NCI-H1417 treated with DMSO at 0.1 percent for 48 hours (cell line): Measurements from ENCODE around the gene DUSP28.

Source experiments
- DNase-seq: peaks from one replicate; lab custom pipeline; 2025; lab: John Stamatoyannopoulos, UW

Gene DUSP28

GRCh38 chr2:240573071-240573515 is 12.9 kb downstream of the DUSP28 start:
- DNase-seq = no peak

GRCh38 chr2:240573516-240574385 is 13.6 kb downstream of the DUSP28 start:
- DNase-seq = no peak

DNA sequence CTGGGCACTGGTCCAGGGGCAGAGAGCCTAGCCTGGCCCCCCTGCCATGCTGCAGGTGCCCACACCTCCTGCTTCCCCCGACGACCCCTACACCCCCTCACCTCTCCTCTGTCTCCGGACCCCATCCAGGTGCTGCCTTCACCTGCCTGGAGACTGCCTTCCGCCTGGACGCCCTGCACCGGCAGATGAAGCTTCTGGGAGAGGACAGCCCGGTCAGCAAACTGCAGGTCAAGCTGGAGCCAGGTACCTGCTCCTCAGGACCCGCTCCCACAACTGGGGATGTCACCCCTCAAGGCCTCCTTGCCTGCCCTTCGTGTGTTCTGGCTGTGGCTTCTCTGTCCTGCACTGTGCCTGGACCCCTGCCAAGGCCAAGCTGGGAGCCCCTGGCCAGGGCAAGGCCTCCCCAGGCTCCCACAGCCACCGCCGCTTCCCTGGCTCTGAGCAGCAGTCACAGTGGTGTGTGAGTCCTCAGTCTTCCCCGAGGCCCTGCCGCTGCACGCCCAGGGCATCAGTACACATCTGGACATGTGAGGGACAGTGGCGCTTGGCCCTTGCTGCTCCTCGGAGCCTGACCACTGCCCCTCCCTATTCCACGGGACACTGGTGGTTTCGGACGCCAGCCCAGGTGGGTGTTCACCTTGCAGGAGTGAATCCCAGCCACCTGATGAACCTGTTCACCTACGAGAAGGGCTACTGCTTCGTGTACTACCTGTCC is 14.4 kb downstream of the DUSP28 start:
- DNase-seq = no peak

GRCh38 chr2:240575101-240575965 is 15.2 kb downstream of the DUSP28 start:
- no peak for DNase-seq

GRCh38 chr2:240576036-240576435 is 15.9 kb downstream of the DUSP28 start:
- DNase-seq = no peak

- no peak for DNase-seq
Measured at GRCh38 chr2:240576436-240577205, 16.5 kb downstream of the DUSP28 start.

GRCh38 chr2:240577281-240578109 is 17.3 kb downstream of the DUSP28 start:
- DNase-seq = no peak

DNA sequence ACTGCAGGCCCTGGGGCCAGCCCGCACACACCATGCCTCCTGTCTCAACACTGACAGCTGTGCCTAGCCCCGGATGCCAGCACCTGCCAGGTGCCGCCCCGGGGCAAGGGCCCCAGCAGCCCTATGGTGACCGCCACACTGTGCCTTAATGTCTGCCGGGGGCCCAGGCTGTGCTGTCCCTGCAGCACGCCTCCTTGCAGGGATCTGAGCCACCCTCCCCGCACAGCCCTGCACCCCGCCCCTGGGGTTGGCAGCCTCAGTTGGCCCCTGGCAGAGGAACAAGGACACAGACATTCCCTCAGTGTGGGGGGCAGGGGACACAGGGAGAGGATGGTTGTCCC is 17.9 kb downstream of the DUSP28 start:
- no peak for DNase-seq

GRCh38 chr2:240578488-240578887 is 18.3 kb downstream of the DUSP28 start:
- DNase-seq = no peak

- no peak for DNase-seq
Measured at GRCh38 chr2:240579071-240579762, 19.1 kb downstream of the DUSP28 start.

GRCh38 chr2:240579771-240580614 is 19.8 kb downstream of the DUSP28 start:
- DNase-seq = no peak

GRCh38 chr2:240581811-240582210 is 21.7 kb downstream of the DUSP28 start:
- no peak for DNase-seq

DNA sequence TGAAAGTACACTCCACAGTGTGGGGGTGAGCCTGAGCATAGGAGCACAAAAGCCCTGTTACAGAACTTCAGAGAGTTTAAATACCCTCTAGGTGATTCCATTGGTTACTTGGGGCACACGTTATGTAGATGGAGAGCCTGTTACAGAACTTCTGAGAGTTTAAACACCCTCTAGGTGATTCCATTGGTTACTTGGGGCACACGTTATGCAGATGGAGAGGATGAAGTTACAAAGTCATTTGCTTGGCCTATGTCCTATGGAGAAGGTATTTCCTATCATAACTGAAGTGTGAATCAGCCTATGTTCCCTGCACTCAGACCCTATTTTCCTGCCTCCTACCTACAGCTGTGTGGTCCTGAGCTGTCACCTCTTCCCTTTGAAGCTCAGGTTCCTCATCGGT is 22.6 kb downstream of the DUSP28 start:
- no peak for DNase-seq

- DNase-seq = no peak
Measured at GRCh38 chr2:240583774-240584173, 23.6 kb downstream of the DUSP28 start.

GRCh38 chr2:240584486-240585031 is 24.4 kb downstream of the DUSP28 start:
- DNase-seq = no peak

GRCh38 chr2:240585101-240585500 is 24.9 kb downstream of the DUSP28 start:
- no peak for DNase-seq

- DNase-seq = no peak
Measured at GRCh38 chr2:240585681-240586197, 25.6 kb downstream of the DUSP28 start.

DNA sequence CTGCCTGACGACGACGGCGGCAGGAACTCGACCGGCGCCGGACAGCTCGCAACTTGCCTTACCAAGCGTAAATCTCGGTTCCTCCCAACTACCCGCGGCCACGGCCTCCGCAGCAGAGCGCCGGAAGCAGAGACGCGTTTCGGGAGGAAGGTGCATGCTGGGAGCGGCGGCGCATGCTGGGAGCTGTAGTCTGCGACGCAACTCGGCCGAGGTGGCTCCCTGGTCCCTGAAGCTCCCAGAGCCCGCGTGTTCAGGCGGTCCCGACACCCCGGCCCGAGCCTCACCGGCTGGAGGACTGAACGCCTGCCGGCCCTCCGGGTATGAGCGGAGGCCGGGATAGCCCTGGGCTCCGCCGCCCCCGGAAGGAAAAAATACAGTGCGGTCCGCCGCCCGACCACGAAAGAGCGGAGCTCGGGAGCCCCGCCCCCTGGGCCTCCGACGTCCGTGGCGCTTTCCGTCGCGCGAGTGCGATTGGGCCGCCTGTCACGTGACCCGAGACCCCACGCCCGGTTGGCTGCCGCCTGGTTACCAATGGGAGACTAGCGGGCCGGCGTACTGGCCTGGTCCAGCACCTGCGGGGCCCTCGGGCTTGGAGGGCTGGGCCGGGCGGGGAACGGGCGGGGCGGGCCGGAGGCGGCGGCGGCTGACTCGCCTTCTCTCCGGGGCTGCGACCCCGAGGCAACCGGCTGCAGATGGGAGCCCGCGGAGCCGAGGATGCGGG is 26.2 kb downstream of the DUSP28 start, which contains the start of gene CAPN10:
TSS of gene CAPN10 (plus strand) at position 537 of the 721 bp plus-strand sequence. CDS start at position 715, 178 bp downstream.
- DNase-seq = peak; percentile 86
